GM23338 (cell line): ENCODE data around the gene NFIC. TPM values are rescaled to one million over a fixed set of nuclear protein-coding genes. Genes with fewer than 3 reads are reported as not detected.
A peak's percentile ranks its signal among the peaks of the same experiment; 100 is the strongest.

Experiments
- ATAC-seq: fragments of 200-7000 bp; cut with Tn5 transposase; 3 replicates; pipeline ENCODE4 v1.9.1; 2020
- DNase-seq: peaks from one replicate; pipeline ENCODE4 v3.0.0-alpha.2; 2015; ENCODE audit warnings: low spot score
- H2AFZ ChIP-seq: fragments of 200-600 bp; sonication (generic); 2 replicates; pipeline ENCODE4 v1.8.0; 2016; ENCODE audit warnings: antibody characterized with exemption, mild to moderate bottlenecking, moderate library complexity
- H3F3A ChIP-seq: fragments of 200-600 bp; sonication (generic); replicated peaks from 2 replicates; pipeline ENCODE4 v1.8.0; 2017; ENCODE audit warnings: antibody characterized with exemption, mixed run types, low read depth
- H3K27ac ChIP-seq: fragments of 200-600 bp; sonication (generic); 2 replicates; pipeline ENCODE4 v1.6.1; 2016; ENCODE audit warnings: low read depth
- H3K27me3 ChIP-seq: fragments of 200-600 bp; sonication (generic); 2 replicates; pipeline ENCODE4 v1.8.0; 2016; ENCODE audit warnings: mild to moderate bottlenecking, mixed run types, moderate library complexity; ENCODE audit not compliant: insufficient read depth
- H3K36me3 ChIP-seq: fragments of 200-600 bp; sonication (generic); 2 replicates; pipeline ENCODE4 v1.8.0; 2016; ENCODE audit warnings: mild to moderate bottlenecking; ENCODE audit not compliant: insufficient read depth
- H3K4me1 ChIP-seq: fragments of 200-600 bp; sonication (generic); 2 replicates; pipeline ENCODE4 v1.8.0; 2016; ENCODE audit warnings: mild to moderate bottlenecking, moderate library complexity; ENCODE audit not compliant: insufficient read depth
- H3K4me2 ChIP-seq: fragments of 200-600 bp; sonication (generic); 2 replicates; pipeline ENCODE4 v1.7.1; 2017; ENCODE audit warnings: mixed run types
- H3K4me3 ChIP-seq: fragments of 200-600 bp; sonication (generic); 2 replicates; pipeline ENCODE4 v1.6.1; 2016; ENCODE audit warnings: mixed run types
- H3K79me2 ChIP-seq: fragments of 200-600 bp; sonication (generic); replicated peaks from 2 replicates; pipeline ENCODE4 v1.8.0; 2017; ENCODE audit warnings: mild to moderate bottlenecking; ENCODE audit not compliant: insufficient read depth
- H3K9me2 ChIP-seq: fragments of 200-600 bp; sonication (generic); 2 replicates; pipeline ENCODE4 v1.8.0; 2017; ENCODE audit not compliant: insufficient read depth
- H4K20me1 ChIP-seq: fragments of 200-600 bp; sonication (generic); replicated peaks from 2 replicates; pipeline ENCODE4 v1.8.0; 2017; ENCODE audit warnings: mild to moderate bottlenecking; ENCODE audit not compliant: insufficient read depth
- H3K27ac Mint-ChIP-seq: 2 replicates; pipeline ENCODE4 v1.8.0; 2020; ENCODE audit warnings: inconsistent platforms, mild to moderate bottlenecking, moderate library complexity, mixed read lengths
- H3K27me3 Mint-ChIP-seq: 3 replicates; pipeline ENCODE4 v1.8.0; 2022; ENCODE audit warnings: low read depth, mild to moderate bottlenecking, moderate library complexity, mixed read lengths, inconsistent platforms; ENCODE audit not compliant: insufficient read depth, poor library complexity
- H3K36me3 Mint-ChIP-seq: 3 replicates; pipeline ENCODE4 v1.8.0; 2021; ENCODE audit warnings: low read depth, mild to moderate bottlenecking, inconsistent platforms, moderate library complexity, mixed read lengths
- H3K4me1 Mint-ChIP-seq: 3 replicates; pipeline ENCODE4 v1.8.0; 2020; ENCODE audit warnings: mild to moderate bottlenecking, inconsistent platforms, mixed read lengths
- H3K4me3 Mint-ChIP-seq: 3 replicates; pipeline ENCODE4 v1.8.0; 2021; ENCODE audit warnings: moderate library complexity, mild to moderate bottlenecking, inconsistent platforms, mixed read lengths
- H3K9me3 Mint-ChIP-seq: 3 replicates; pipeline ENCODE4 v1.8.0; 2020; ENCODE audit warnings: moderate library complexity, mild to moderate bottlenecking, inconsistent platforms, mixed read lengths
- CREB1 ChIP-seq: fragments of 250-450 bp; sonication (Bioruptor Pico); IDR thresholded peaks from 2 replicates; pipeline ENCODE4 v1.5.0; 2020; ENCODE audit warnings: low read depth, mild to moderate bottlenecking, moderate library complexity
- EZH2 ChIP-seq: fragments of 200-600 bp; sonication (generic); IDR thresholded peaks from one replicate; pipeline ENCODE4 v1.8.0; 2017; ENCODE audit warnings: antibody characterized with exemption, mild to moderate bottlenecking, low read depth; ENCODE audit not compliant: unreplicated experiment
- NANOG ChIP-seq: IDR thresholded peaks from 2 replicates; pipeline ENCODE4 v1.6.1; 2016; ENCODE audit warnings: antibody characterized with exemption, borderline replicate concordance
- POLR2AphosphoS5 ChIP-seq: IDR thresholded peaks from 2 replicates; pipeline ENCODE4 v1.6.1; 2016; ENCODE audit warnings: antibody characterized with exemption, low read depth
- STAT1 ChIP-seq: IDR thresholded peaks from one replicate; pipeline ENCODE4 v1.6.1; 2016; ENCODE audit warnings: antibody characterized with exemption; ENCODE audit not compliant: unreplicated experiment
- ZNF114 ChIP-seq: fragments of 250-450 bp; sonication (Bioruptor Pico); IDR thresholded peaks from 2 replicates; pipeline ENCODE4 v1.5.0; 2020; ENCODE audit warnings: mild to moderate bottlenecking, moderate library complexity
- ZNF331 ChIP-seq: fragments of 250-450 bp; sonication (Bioruptor Pico); IDR thresholded peaks from 2 replicates; pipeline ENCODE4 v1.5.0; 2020; ENCODE audit warnings: low read depth, mild to moderate bottlenecking, moderate library complexity
- polyA plus RNA-seq: library from polyadenylated mRNA; unstranded; fragments of >200 nt; fragmentation: Nextera tagmentation; extraction: Ambion mirVana; gene quantifications from 2 replicates; pipeline ENCODE4 v1.2.1, GENCODE V29; 2016
- total RNA-seq: library from RNA; depleted of rRNA; stranded (reverse); fragments of >200 nt; shearing (Covaris generic); gene quantifications from 2 replicates; pipeline ENCODE4 v1.2.3, GENCODE V29; 2014
- TF ChIP-seq, protein P1 (sequence below), 2 experiments: fragments of 200-600 bp in 1 of 2; sonication (generic) in 1 of 2; conservative IDR thresholded peaks; 2 replicates each; pipeline versions ENCODE4 v1.5.1 to v1.6.1; 2016 to 2017; ENCODE audit warnings: antibody characterized with exemption in 2 of 2, low read depth in 2 of 2, mild to moderate bottlenecking in 2 of 2, moderate library complexity in 1 of 2
- TF ChIP-seq, protein P2 (sequence below): IDR thresholded peaks from one replicate; pipeline ENCODE4 v1.6.1; 2018; ENCODE audit warnings: antibody characterized with exemption; ENCODE audit not compliant: unreplicated experiment
- TF ChIP-seq, protein P3 (sequence below): IDR thresholded peaks from 2 replicates; pipeline ENCODE4 v1.6.1; 2016; ENCODE audit warnings: antibody characterized with exemption

Gene NFIC
- total and polyA plus RNA-seq, 2 experiments from 2014 or later = 1.3 to 5.3 TPM

DNA sequence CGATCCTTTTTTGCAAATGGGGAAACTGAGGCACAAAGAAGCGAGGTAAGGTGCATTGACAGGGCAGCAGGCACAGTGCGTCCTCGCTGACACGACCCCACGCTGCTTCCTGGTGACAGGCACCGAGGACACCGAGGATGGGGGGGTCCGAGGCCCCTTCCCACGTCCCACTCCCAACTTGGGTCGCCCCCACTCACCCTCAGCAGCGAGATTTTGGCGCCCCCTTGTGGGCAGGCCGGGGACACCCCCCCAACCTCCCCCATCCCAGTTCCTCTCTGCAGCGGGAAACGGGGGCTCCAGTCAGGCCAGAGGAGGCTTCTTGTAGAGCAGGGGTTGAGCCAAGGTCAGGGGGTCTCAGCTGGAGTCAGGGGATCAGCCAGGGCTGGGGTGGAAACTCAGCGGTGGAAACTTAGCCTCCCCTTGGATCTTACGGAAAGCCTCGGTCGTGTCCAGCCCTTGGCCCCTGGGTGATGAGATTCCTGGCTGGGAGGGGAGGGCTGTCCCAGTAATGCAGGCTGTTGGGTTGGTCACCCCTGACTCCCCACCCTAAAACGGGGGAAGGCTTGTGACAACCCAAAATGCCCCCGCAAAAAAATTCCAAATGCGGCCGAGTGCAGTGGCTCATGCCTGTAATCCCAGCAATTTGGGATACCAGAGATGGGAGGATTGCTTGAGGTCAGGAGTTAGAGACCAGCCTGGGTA is 105.7 kb downstream of the NFIC start:
- H3K4me1 Mint-ChIP-seq = no peaks in the 10 kb centered on the region
- no peaks in the 10 kb centered on the region for H3K36me3 ChIP-seq
- H3K9me2 ChIP-seq = peaks cover 7% of the 10 kb centered on the region; the same call in 1 of the 2 replicates
- no peak overlapping the region for H2AFZ ChIP-seq
- TF ChIP-seq, protein P1, sequence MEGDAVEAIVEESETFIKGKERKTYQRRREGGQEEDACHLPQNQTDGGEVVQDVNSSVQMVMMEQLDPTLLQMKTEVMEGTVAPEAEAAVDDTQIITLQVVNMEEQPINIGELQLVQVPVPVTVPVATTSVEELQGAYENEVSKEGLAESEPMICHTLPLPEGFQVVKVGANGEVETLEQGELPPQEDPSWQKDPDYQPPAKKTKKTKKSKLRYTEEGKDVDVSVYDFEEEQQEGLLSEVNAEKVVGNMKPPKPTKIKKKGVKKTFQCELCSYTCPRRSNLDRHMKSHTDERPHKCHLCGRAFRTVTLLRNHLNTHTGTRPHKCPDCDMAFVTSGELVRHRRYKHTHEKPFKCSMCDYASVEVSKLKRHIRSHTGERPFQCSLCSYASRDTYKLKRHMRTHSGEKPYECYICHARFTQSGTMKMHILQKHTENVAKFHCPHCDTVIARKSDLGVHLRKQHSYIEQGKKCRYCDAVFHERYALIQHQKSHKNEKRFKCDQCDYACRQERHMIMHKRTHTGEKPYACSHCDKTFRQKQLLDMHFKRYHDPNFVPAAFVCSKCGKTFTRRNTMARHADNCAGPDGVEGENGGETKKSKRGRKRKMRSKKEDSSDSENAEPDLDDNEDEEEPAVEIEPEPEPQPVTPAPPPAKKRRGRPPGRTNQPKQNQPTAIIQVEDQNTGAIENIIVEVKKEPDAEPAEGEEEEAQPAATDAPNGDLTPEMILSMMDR (conservative IDR thresholded peaks at IDR 0.05; ENCODE audit: low read depth in 2 of 2) = peak; percentile 86 to 89
- TF ChIP-seq, protein P2, sequence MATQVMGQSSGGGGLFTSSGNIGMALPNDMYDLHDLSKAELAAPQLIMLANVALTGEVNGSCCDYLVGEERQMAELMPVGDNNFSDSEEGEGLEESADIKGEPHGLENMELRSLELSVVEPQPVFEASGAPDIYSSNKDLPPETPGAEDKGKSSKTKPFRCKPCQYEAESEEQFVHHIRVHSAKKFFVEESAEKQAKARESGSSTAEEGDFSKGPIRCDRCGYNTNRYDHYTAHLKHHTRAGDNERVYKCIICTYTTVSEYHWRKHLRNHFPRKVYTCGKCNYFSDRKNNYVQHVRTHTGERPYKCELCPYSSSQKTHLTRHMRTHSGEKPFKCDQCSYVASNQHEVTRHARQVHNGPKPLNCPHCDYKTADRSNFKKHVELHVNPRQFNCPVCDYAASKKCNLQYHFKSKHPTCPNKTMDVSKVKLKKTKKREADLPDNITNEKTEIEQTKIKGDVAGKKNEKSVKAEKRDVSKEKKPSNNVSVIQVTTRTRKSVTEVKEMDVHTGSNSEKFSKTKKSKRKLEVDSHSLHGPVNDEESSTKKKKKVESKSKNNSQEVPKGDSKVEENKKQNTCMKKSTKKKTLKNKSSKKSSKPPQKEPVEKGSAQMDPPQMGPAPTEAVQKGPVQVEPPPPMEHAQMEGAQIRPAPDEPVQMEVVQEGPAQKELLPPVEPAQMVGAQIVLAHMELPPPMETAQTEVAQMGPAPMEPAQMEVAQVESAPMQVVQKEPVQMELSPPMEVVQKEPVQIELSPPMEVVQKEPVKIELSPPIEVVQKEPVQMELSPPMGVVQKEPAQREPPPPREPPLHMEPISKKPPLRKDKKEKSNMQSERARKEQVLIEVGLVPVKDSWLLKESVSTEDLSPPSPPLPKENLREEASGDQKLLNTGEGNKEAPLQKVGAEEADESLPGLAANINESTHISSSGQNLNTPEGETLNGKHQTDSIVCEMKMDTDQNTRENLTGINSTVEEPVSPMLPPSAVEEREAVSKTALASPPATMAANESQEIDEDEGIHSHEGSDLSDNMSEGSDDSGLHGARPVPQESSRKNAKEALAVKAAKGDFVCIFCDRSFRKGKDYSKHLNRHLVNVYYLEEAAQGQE = no peak
- ATAC-seq (peak; percentile 91), DNase-seq (no peak)
- H3K79me2 ChIP-seq = no peaks in the 10 kb centered on the region
- no peak overlapping the region for H3K27ac ChIP-seq
- peaks cover 13% of the 10 kb centered on the region for H3K27me3 Mint-ChIP-seq
- peaks cover 13% of the 10 kb centered on the region; the same call in 1 of the 2 replicates for H3K27me3 ChIP-seq
- H3K9me3 Mint-ChIP-seq = peaks cover 22% of the 10 kb centered on the region
- H3K4me2 ChIP-seq = no peak overlapping the region
- no peaks in the 10 kb centered on the region for H4K20me1 ChIP-seq
- no peaks in the 10 kb centered on the region for H3F3A ChIP-seq
- H3K4me3 Mint-ChIP-seq = no peak overlapping the region
- H3K4me3 ChIP-seq = no peak overlapping the region
- H3K36me3 Mint-ChIP-seq = peaks cover 11% of the 10 kb centered on the region; the same call in 2 of the 3 replicates
- H3K27ac Mint-ChIP-seq = no peak overlapping the region
- no peaks in the 10 kb centered on the region for H3K4me1 ChIP-seq

- Histone ChIP-seq H2AFZ (no peak overlapping the region), H3K4me3 (no peak overlapping the region), H3K27ac (no peak overlapping the region), H4K20me1 (no peaks in the 10 kb centered on the region), H3K9me2 (peaks cover 7% of the 10 kb centered on the region; the same call in 1 of the 2 replicates), H3F3A (no peaks in the 10 kb centered on the region), H3K4me1 (0 out of 2 replicates have a peak, but pooled peaks cover 3% of the 10 kb centered on the region), H3K79me2 (no peaks in the 10 kb centered on the region), H3K36me3 (no peaks in the 10 kb centered on the region), H3K27me3 (peaks cover 11% of the 10 kb centered on the region; the same call in 1 of the 2 replicates), H3K4me2 (no peak overlapping the region)
- peaks cover 2% of the 10 kb centered on the region; the same call in 1 of the 3 replicates for H3K36me3 Mint-ChIP-seq
- peaks cover 8% of the 10 kb centered on the region for H3K9me3 Mint-ChIP-seq
- ATAC-seq (no peak), DNase-seq (no peak)
- peaks cover 4% of the 10 kb centered on the region; the same call in 1 of the 3 replicates for H3K4me1 Mint-ChIP-seq
- no peak overlapping the region for H3K4me3 Mint-ChIP-seq
- peaks cover 21% of the 10 kb centered on the region for H3K27me3 Mint-ChIP-seq
- H3K27ac Mint-ChIP-seq = no peak overlapping the region
- no peak for TF ChIP-seq STAT1
- no peak for TF ChIP-seq ZNF331 (CRISPR knock-in tag)
- TF ChIP-seq, protein P2 = no peak
- TF ChIP-seq ZNF114 (CRISPR knock-in tag) = no peak
- no peak for TF ChIP-seq EZH2
- TF ChIP-seq, protein P1 (conservative IDR thresholded peaks at IDR 0.05; ENCODE audit: low read depth in 2 of 2) = no peak
- TF ChIP-seq CREB1 = no peak
- no peak for TF ChIP-seq POLR2AphosphoS5
- TF ChIP-seq NANOG = no peak
- TF ChIP-seq, protein P3, sequence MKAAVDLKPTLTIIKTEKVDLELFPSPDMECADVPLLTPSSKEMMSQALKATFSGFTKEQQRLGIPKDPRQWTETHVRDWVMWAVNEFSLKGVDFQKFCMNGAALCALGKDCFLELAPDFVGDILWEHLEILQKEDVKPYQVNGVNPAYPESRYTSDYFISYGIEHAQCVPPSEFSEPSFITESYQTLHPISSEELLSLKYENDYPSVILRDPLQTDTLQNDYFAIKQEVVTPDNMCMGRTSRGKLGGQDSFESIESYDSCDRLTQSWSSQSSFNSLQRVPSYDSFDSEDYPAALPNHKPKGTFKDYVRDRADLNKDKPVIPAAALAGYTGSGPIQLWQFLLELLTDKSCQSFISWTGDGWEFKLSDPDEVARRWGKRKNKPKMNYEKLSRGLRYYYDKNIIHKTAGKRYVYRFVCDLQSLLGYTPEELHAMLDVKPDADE = no peak
These were observed 107.6 kb downstream of the NFIC start for GRCh38 chr19:3474010-3474409.
